Muscle of leg (tissue), 11 donors: ENCODE measurements around the gene ZNF605. TPM values are rescaled to one million over a fixed set of nuclear protein-coding genes. Genes with fewer than 3 reads are reported as not detected.
"Not testable (repeated sequence)": the region's sequence is repeated elsewhere in the genome, so short reads cannot be mapped to it uniquely, and the experiment has no call there.

Source experiments
- DNase-seq: peaks from one replicate; pipeline ENCODE4 v3.0.0; 2013
- H3K27ac ChIP-seq: one replicate; pipeline ENCODE4 v1.5.1; 2013; ENCODE audit warnings: mild to moderate bottlenecking, low read length, control low read depth
- H3K27me3 ChIP-seq: one replicate; pipeline ENCODE4 v1.6.1; 2013; ENCODE audit warnings: low read length; ENCODE audit not compliant: control insufficient read depth, insufficient read depth
- H3K36me3 ChIP-seq: one replicate; pipeline ENCODE4 v1.6.1; 2013; ENCODE audit warnings: low read length; ENCODE audit not compliant: control insufficient read depth, insufficient read depth
- H3K4me1 ChIP-seq: one replicate; pipeline ENCODE4 v1.6.1; 2013; ENCODE audit warnings: low read length; ENCODE audit not compliant: control insufficient read depth, insufficient read depth
- H3K4me3 ChIP-seq: one replicate; pipeline ENCODE4 v1.5.1; 2013; ENCODE audit warnings: low read length, control low read depth
- H3K9me3 ChIP-seq: replicated peaks from 2 replicates; pipeline ENCODE4 v1.6.1; 2013; ENCODE audit warnings: low read depth, low read length; ENCODE audit not compliant: control insufficient read depth
- WGBS: methylation state at CpG from one replicate; pipeline ENCODE4 v1.1.5; 2013; ENCODE audit warnings: missing lambda C conversion rate; ENCODE audit not compliant: insufficient coverage; 5-methylcytosine and 5-hydroxymethylcytosine counted together
- polyA plus RNA-seq, 8 donors: library from polyadenylated mRNA; unstranded; fragments of 120-200 nt; gene quantifications; one replicate each; pipeline versions ENCODE4 v1.2.1 to v1.2.3, GENCODE V29; 2013; ENCODE audit warnings: inconsistent platforms in 1 of 8, low replicate concordance in 1 of 8; ENCODE audit not compliant: insufficient read length in 8 of 8, insufficient read depth in 1 of 8
- total RNA-seq: library from RNA; stranded (reverse); fragments of 120-200 nt; gene quantifications from one replicate; pipeline ENCODE4 v1.2.4, GENCODE V29; 2013

Gene ZNF605
- total and polyA plus RNA-seq, 9 donors, result 8.6 to 14.9 (median 11.0) TPM

DNA sequence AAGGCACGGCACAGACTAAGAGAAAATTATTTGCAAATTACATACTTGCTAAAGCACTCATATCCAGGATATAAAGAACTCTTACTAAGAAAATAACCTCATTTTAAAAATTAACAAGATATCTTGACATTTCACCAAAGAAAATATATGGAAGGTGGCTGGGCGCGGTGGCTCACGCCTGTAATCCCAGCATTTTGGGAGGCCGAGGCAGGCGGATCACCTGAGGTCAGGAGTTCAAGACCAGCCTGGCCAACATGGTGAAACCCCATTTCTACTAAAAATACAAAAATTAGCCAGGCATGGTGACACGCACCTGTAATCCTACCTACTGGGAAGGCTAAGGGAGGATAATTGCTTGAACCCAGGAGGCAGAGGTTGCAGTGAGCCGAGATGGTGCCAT is 19.2 kb downstream of the ZNF605 start:
- not testable (repeated sequence) for H3K4me1 ChIP-seq, H3K27me3 ChIP-seq, H3K4me3 ChIP-seq, DNase-seq, H3K27ac ChIP-seq
- peaks cover 26% of the 10 kb centered on the region for H3K36me3 ChIP-seq
- 100% methylated on average over 1 of the region's 8 CpGs for WGBS
- H3K9me3 ChIP-seq, result peaks cover 61% of the 10 kb centered on the region

- H3K4me3 ChIP-seq, result no peak overlapping the region
- no CpG with 5 or more reads among the region's 2 CpGs for WGBS
- no peak overlapping the region for H3K27ac ChIP-seq
- H3K4me1 ChIP-seq, result no peaks in the 10 kb centered on the region
- peaks cover 21% of the 10 kb centered on the region for H3K36me3 ChIP-seq
- peaks cover 61% of the 10 kb centered on the region for H3K9me3 ChIP-seq
- no peak for DNase-seq
- no peaks in the 10 kb centered on the region for H3K27me3 ChIP-seq
Observed at GRCh38 chr12:132936163-132936562, 19.9 kb downstream of the ZNF605 start.

DNA sequence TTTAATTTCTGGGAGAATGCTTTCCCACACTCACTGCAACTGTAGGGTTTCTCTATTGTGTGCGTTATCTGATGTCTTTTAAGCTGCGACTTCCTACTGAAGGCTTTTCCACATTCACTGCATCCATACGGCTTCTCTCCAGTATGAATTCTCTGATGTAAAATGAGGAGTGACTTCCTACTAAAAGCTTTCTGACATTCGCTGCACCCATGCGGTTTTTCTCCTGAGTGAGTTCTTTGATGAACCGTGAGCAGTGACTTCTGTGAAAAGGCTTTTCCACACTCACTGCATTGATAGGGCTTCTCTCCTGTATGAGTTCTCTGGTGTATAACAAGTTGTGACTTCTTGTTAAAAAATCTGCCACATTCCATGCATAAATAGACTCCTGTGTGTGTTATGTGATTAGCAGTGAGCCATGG is 29.7 kb downstream of the ZNF605 start:
- Histone ChIP-seq H3K9me3 (peaks cover 89% of the 10 kb centered on the region), H3K4me3 (no peak overlapping the region), H3K27ac (no peak overlapping the region), H3K27me3 (no peaks in the 10 kb centered on the region), H3K4me1 (no peaks in the 10 kb centered on the region), H3K36me3 (peaks cover 12% of the 10 kb centered on the region)
- DNase-seq, result no peak
- no CpG with 5 or more reads among the region's 6 CpGs for WGBS

DNA sequence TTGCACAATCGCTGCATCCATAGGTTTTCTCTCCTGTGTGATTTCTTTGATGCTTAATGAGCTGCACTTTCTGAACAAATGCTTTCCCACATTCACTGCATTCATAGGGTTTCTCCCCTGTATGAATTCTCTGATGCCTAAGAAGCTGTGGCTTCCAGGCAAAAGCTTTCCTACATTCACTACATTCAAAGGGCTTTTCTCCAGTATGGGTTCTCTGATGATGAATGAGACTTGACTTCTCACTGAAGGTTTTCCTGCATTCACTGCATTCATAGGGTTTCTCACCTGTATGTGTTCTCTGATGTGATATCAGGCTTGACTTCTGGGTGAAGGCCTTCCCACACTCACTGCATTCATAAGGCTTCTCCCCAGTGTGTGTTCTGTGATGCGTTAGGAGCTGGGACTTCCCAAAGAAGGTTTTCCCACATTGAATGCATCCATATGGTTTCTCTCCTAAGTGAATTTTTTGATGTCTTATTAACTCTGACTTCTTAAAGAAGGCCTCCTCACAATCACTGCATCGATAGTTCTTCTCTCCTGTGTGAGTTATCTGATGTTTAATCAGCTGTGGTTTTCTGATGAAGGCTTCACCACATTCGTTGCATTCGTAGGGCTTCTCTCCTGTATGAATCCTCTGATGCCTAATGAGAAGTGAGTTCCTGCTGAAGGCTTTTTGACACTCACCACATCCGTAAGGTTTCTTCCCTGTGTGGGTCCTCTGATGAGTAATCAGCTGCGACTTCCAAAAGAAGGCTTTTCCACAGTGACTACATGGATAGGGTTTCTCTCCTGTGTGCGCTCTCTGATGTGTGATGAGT is 30.3 kb downstream of the ZNF605 start:
- H3K9me3 ChIP-seq, result peaks cover 89% of the 10 kb centered on the region
- no peak overlapping the region for H3K4me3 ChIP-seq
- H3K27me3 ChIP-seq, result no peaks in the 10 kb centered on the region
- H3K4me1 ChIP-seq, result no peaks in the 10 kb centered on the region
- H3K36me3 ChIP-seq, result peaks cover 12% of the 10 kb centered on the region
- WGBS, result no CpG with 5 or more reads among the region's 8 CpGs
- no peak overlapping the region for H3K27ac ChIP-seq
- DNase-seq, result no peak

- WGBS, result 100% methylated on average over 1 of the region's 3 CpGs
- DNase-seq, result no peak
- Histone ChIP-seq H3K4me3 (no peak overlapping the region), H3K27me3 (no peaks in the 10 kb centered on the region), H3K36me3 (peaks cover 9% of the 10 kb centered on the region), H3K4me1 (no peaks in the 10 kb centered on the region), H3K27ac (no peak overlapping the region), H3K9me3 (peaks cover 83% of the 10 kb centered on the region)
Observed at GRCh38 chr12:132924356-132924755, 31.8 kb downstream of the ZNF605 start.

GRCh38 chr12:132923356-132923909 is 32.7 kb downstream of the ZNF605 start:
- Histone ChIP-seq H3K4me1 (no peaks in the 10 kb centered on the region), H3K27me3 (no peaks in the 10 kb centered on the region), H3K9me3 (peaks cover 80% of the 10 kb centered on the region), H3K4me3 (no peak overlapping the region), H3K27ac (no peak overlapping the region), H3K36me3 (peaks cover 5% of the 10 kb centered on the region)
- no CpG with 5 or more reads among the region's 1 CpG for WGBS
- no peak for DNase-seq

DNA sequence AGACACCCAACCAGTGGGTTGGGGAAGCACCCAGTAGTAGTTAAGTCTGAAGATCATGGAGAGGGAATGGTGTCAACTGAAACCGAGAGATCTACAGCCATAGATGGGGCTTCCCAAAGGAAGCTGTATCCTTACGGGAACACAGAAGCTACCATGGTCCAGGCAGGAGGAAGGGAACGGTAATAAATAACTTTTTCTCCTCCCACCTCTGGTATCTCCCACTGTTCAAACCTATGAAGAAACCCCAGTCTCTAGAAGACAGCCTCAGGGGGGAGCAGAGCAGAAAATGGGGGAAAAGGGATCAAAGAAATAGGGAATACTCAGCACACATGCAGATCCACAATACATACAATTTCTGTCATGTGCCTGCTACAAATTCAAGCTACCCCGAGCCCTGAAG is 33.4 kb downstream of the ZNF605 start:
- H3K27ac ChIP-seq, result no peak overlapping the region
- WGBS, result 93% methylated on average over 2 of the region's 4 CpGs
- H3K36me3 ChIP-seq, result peaks cover 5% of the 10 kb centered on the region
- no peak overlapping the region for H3K4me3 ChIP-seq
- DNase-seq, result no peak
- peaks cover 80% of the 10 kb centered on the region for H3K9me3 ChIP-seq
- H3K4me1 ChIP-seq, result no peaks in the 10 kb centered on the region
- H3K27me3 ChIP-seq, result no peaks in the 10 kb centered on the region

DNA sequence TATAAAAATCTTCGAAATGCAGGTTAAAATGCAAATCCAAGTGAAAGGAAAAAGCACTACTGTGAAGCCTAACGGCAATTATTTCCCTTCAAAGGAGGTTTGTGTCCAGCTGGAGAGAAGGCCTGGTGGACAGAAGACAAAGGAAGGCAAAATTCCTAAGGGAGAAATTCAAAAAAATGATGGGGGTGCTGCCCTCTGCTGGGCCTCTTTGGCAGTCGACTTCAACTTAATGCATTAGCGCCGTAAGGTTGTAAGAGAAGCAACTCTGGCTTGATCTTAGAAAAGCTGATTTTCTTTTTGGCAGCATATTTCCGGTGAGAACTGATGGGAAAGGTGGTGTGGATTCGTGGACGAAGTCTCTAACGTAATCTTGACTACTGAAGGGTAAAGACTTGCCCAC is 34.4 kb downstream of the ZNF605 start:
- Histone ChIP-seq H3K27ac (no peak overlapping the region), H3K4me1 (no peaks in the 10 kb centered on the region), H3K4me3 (no peak overlapping the region), H3K36me3 (peaks cover 5% of the 10 kb centered on the region), H3K27me3 (no peaks in the 10 kb centered on the region), H3K9me3 (peaks cover 81% of the 10 kb centered on the region)
- no peak for DNase-seq
- 86% methylated on average over 9 of the region's 9 CpGs for WGBS

DNA sequence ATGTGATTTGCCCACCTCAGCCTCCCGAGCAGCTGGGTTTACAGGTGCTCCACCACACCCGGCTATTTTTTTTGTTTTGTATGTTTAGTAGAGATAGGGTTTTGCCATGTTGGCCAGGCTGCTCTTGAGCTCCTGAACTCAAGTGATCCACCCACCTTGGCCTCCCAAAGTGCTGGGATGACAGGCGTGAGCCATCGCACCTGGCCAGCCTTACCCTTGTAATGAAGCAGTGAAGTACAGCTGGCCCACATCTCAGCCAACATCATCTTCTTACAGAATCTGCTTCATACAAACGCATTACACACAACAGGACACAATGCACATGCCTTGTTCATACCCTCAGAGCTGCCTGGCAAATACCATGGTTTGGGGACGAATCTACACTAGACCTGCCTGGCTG is 37.4 kb downstream of the ZNF605 start:
- 79% methylated on average over 4 of the region's 6 CpGs for WGBS
- Histone ChIP-seq H3K4me1 (no peaks in the 10 kb centered on the region), H3K27me3 (no peaks in the 10 kb centered on the region), H3K36me3 (no peaks in the 10 kb centered on the region), H3K9me3 (peaks cover 64% of the 10 kb centered on the region), H3K4me3 (no peak overlapping the region), H3K27ac (no peak overlapping the region)
- DNase-seq, result no peak

DNA sequence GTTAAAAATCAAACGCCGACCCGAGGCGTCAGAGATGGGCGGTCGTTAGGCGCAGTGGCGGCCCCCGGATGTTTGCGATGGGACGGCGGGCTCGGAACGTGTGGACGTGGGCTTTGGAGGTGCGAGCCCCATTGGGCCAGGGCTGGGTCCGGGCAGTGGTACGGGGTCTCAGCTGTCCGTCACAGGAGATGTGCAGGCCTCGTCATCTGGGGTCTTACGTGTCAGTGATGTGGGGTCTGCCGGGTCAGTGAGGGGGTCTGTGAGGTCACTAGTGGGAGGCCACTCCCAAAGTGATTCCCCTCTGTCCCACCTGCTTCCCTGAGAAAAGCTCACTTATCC is 47.1 kb downstream of the ZNF605 start:
- WGBS, result under 1% methylated on average over 19 of the region's 22 CpGs
- Histone ChIP-seq H3K4me3 (peak overlapping the region; percentile 72), H3K27ac (peak overlapping the region; percentile 88), H3K9me3 (peaks cover 18% of the 10 kb centered on the region), H3K4me1 (peaks cover 11% of the 10 kb centered on the region), H3K27me3 (peaks cover 45% of the 10 kb centered on the region), H3K36me3 (no peaks in the 10 kb centered on the region)
- DNase-seq, result no peak
